Renal cortical epithelial cell (primary cell): ENCODE data around the gene GNG2. TPM values are rescaled to one million over a fixed set of nuclear protein-coding genes. Genes with fewer than 3 reads are reported as not detected.

ENCODE experiments used
- DNase-seq: peaks from one replicate; pipeline ENCODE4 v3.0.0-alpha.2; 2011; ENCODE audit warnings: low read depth
- total RNA-seq: library from RNA; depleted of rRNA; stranded (reverse); fragments of >200 nt; gene quantifications from 2 replicates; pipeline ENCODE4 v1.2.3, GENCODE V29; 2014

The GNG2 gene
- total RNA-seq, 1 donor from 2014 or later, result 2.8 TPM

GRCh38 chr14:51939755-51940301 lies 79.4 kb downstream of the GNG2 start:
- DNase-seq, result no peak

- no peak for DNase-seq
Measured at GRCh38 chr14:51942971-51943370, 82.6 kb downstream of the GNG2 start.

- no peak for DNase-seq
Measured at GRCh38 chr14:51950007-51950406, 89.6 kb downstream of the GNG2 start.

- DNase-seq, result no peak
Measured at GRCh38 chr14:51951656-51952055, 91.2 kb downstream of the GNG2 start.

GRCh38 chr14:51954031-51954430 lies 93.6 kb downstream of the GNG2 start:
- no peak for DNase-seq

- DNase-seq, result no peak
Measured at GRCh38 chr14:51954657-51955056, 94.2 kb downstream of the GNG2 start.

GRCh38 chr14:51957950-51958349 lies 97.5 kb downstream of the GNG2 start:
- no peak for DNase-seq

- no peak for DNase-seq
Measured at GRCh38 chr14:51959928-51960327, 99.5 kb downstream of the GNG2 start.

GRCh38 chr14:51960866-51961265 lies 100.5 kb downstream of the GNG2 start:
- DNase-seq, result no peak

GRCh38 chr14:51962711-51963110 lies 102.3 kb downstream of the GNG2 start:
- peak; percentile 19 for DNase-seq

- DNase-seq, result no peak
Measured at GRCh38 chr14:51963286-51963685, 102.9 kb downstream of the GNG2 start.

GRCh38 chr14:51967521-51967920 lies 107.1 kb downstream of the GNG2 start:
- no peak for DNase-seq

GRCh38 chr14:51969852-51970540 lies 109.6 kb downstream of the GNG2 start:
- no peak for DNase-seq

GRCh38 chr14:51972566-51972965 lies 112.2 kb downstream of the GNG2 start:
- DNase-seq, result no peak

GRCh38 chr14:51977075-51977474 lies 116.7 kb downstream of the GNG2 start:
- DNase-seq, result no peak

- no peak for DNase-seq
Measured at GRCh38 chr14:51978681-51979085, 118.3 kb downstream of the GNG2 start.

GRCh38 chr14:51979088-51979709 lies 118.8 kb downstream of the GNG2 start:
- peak; percentile 67 for DNase-seq

GRCh38 chr14:51981218-51981854 lies 120.9 kb downstream of the GNG2 start:
- DNase-seq, result no peak

GRCh38 chr14:51988221-51988620 lies 127.8 kb downstream of the GNG2 start:
- DNase-seq, result no peak

- peak; percentile 84 for DNase-seq
Measured at GRCh38 chr14:51989293-51990234, 129.2 kb downstream of the GNG2 start, which contains the start of gene RTRAF. Gene RTRAF (plus strand): TSS chr14:51989546. CDS start chr14:51989640, 94 bp downstream.

GRCh38 chr14:51990488-51990887 lies 130.1 kb downstream of the GNG2 start:
- DNase-seq, result no peak
